ENCODE results near the gene UTS2R. TPM values are rescaled to one million over a fixed set of nuclear protein-coding genes. Genes with fewer than 3 reads are reported as not detected.

UTS2R gene
- total RNA-seq, 1 donor from 2014 or later, result not detected

GRCh38 chr17:82329683-82330321, 41.8 kb upstream of the UTS2R start:
- no peak overlapping the region for H3K27ac Mint-ChIP-seq
- H3K9me3 Mint-ChIP-seq, result no peaks in the 10 kb centered on the region
- H3K4me1 Mint-ChIP-seq (ENCODE audit: low read depth), result peaks cover 15% of the 10 kb centered on the region
- H3K4me3 Mint-ChIP-seq (ENCODE audit: low read depth), result no peak overlapping the region
- intact Hi-C loops (cut with micrococcal nuclease), result no loop called here
- DNase-seq (ENCODE audit: low spot score), result no peak
- peaks cover 3% of the 10 kb centered on the region for H3K36me3 Mint-ChIP-seq (ENCODE audit: low read depth)
- H3K27me3 Mint-ChIP-seq (ENCODE audit: low read depth), result peaks cover 8% of the 10 kb centered on the region

- no peak overlapping the region for H3K4me3 Mint-ChIP-seq (ENCODE audit: low read depth)
Measured at GRCh38 chr17:82330322-82331239, 41.0 kb upstream of the UTS2R start.

GRCh38 chr17:82331345-82331939, 40.1 kb upstream of the UTS2R start:
- Mint-ChIP-seq H3K36me3 (ENCODE audit: low read depth) (no peaks in the 10 kb centered on the region), H3K27ac (no peak overlapping the region), H3K9me3 (no peaks in the 10 kb centered on the region), H3K4me1 (ENCODE audit: low read depth) (peaks cover 22% of the 10 kb centered on the region), H3K27me3 (ENCODE audit: low read depth) (peaks cover 10% of the 10 kb centered on the region), H3K4me3 (ENCODE audit: low read depth) (no peak overlapping the region)
- intact Hi-C loops (cut with micrococcal nuclease), result no loop called here
- no peak for DNase-seq (ENCODE audit: low spot score)

More at GRCh38 chr17:82330322-82331239, 41.0 kb upstream of the UTS2R start:
- intact Hi-C loops (cut with micrococcal nuclease), result no loop called here
- DNase-seq (ENCODE audit: low spot score), result no peak
- H3K36me3 Mint-ChIP-seq (ENCODE audit: low read depth), result no peaks in the 10 kb centered on the region
- peaks cover 18% of the 10 kb centered on the region for H3K4me1 Mint-ChIP-seq (ENCODE audit: low read depth)
- H3K27ac Mint-ChIP-seq, result no peak overlapping the region
- H3K9me3 Mint-ChIP-seq, result no peaks in the 10 kb centered on the region
- H3K27me3 Mint-ChIP-seq (ENCODE audit: low read depth), result peaks cover 10% of the 10 kb centered on the region

GRCh38 chr17:82332669-82333278, 38.8 kb upstream of the UTS2R start:
- Mint-ChIP-seq H3K9me3 (no peaks in the 10 kb centered on the region), H3K27me3 (ENCODE audit: low read depth) (peaks cover 10% of the 10 kb centered on the region), H3K4me1 (ENCODE audit: low read depth) (peaks cover 22% of the 10 kb centered on the region), H3K27ac (no peak overlapping the region), H3K4me3 (ENCODE audit: low read depth) (peak overlapping the region; percentile 70), H3K36me3 (ENCODE audit: low read depth) (no peaks in the 10 kb centered on the region)
- DNase-seq (ENCODE audit: low spot score), result no peak
- intact Hi-C loops (cut with micrococcal nuclease), result no loop called here

GRCh38 chr17:82333279-82334171, 38.0 kb upstream of the UTS2R start, which contains the start of gene SECTM1:
Gene SECTM1 (minus strand): TSS chr17:82333766. CDS start chr17:82327240, 6,526 bp downstream.
- intact Hi-C loops (cut with micrococcal nuclease), result no loop called here

GRCh38 chr17:82334204-82334621, 37.4 kb upstream of the UTS2R start:
- no peaks in the 10 kb centered on the region for H3K36me3 Mint-ChIP-seq (ENCODE audit: low read depth)

More at GRCh38 chr17:82333279-82334171, 38.0 kb upstream of the UTS2R start, which contains the start of gene SECTM1:
- H3K27ac Mint-ChIP-seq, result no peak within 1 kb of the TSS
- H3K9me3 Mint-ChIP-seq, result no peaks in the 10 kb centered on the region
- peaks cover 22% of the 10 kb centered on the region for H3K4me1 Mint-ChIP-seq (ENCODE audit: low read depth)
- no peak for DNase-seq (ENCODE audit: low spot score)
- peak within 1 kb of the TSS; percentile 85 for H3K4me3 Mint-ChIP-seq (ENCODE audit: low read depth)
- peaks cover 10% of the 10 kb centered on the region for H3K27me3 Mint-ChIP-seq (ENCODE audit: low read depth)
- no peaks in the 10 kb centered on the region for H3K36me3 Mint-ChIP-seq (ENCODE audit: low read depth)

GRCh38 chr17:82334622-82335394, 36.8 kb upstream of the UTS2R start:
- no peak for DNase-seq (ENCODE audit: low spot score)

More at GRCh38 chr17:82334204-82334621, 37.4 kb upstream of the UTS2R start:
- intact Hi-C loops (cut with micrococcal nuclease), result no loop called here
- Mint-ChIP-seq H3K27ac (no peak overlapping the region), H3K4me3 (ENCODE audit: low read depth) (peak overlapping the region; percentile 85), H3K27me3 (ENCODE audit: low read depth) (peaks cover 10% of the 10 kb centered on the region), H3K4me1 (ENCODE audit: low read depth) (peaks cover 22% of the 10 kb centered on the region), H3K9me3 (no peaks in the 10 kb centered on the region)
- DNase-seq (ENCODE audit: low spot score), result no peak

GRCh38 chr17:82338858-82339633, 32.5 kb upstream of the UTS2R start:
- H3K9me3 Mint-ChIP-seq, result no peaks in the 10 kb centered on the region
- H3K36me3 Mint-ChIP-seq (ENCODE audit: low read depth), result no peaks in the 10 kb centered on the region
- no peak overlapping the region for H3K4me3 Mint-ChIP-seq (ENCODE audit: low read depth)
- no peak for DNase-seq (ENCODE audit: low spot score)
- intact Hi-C loops (cut with micrococcal nuclease), result no loop called here
- H3K27ac Mint-ChIP-seq, result no peak overlapping the region
- peaks cover 18% of the 10 kb centered on the region for H3K4me1 Mint-ChIP-seq (ENCODE audit: low read depth)
- peaks cover 4% of the 10 kb centered on the region for H3K27me3 Mint-ChIP-seq (ENCODE audit: low read depth)

More at GRCh38 chr17:82334622-82335394, 36.8 kb upstream of the UTS2R start:
- peak overlapping the region; percentile 85 for H3K4me3 Mint-ChIP-seq (ENCODE audit: low read depth)
- peaks cover 10% of the 10 kb centered on the region for H3K27me3 Mint-ChIP-seq (ENCODE audit: low read depth)
- no peaks in the 10 kb centered on the region for H3K9me3 Mint-ChIP-seq
- intact Hi-C loops (cut with micrococcal nuclease), result no loop called here
- no peaks in the 10 kb centered on the region for H3K36me3 Mint-ChIP-seq (ENCODE audit: low read depth)
- peak overlapping the region; percentile 84 for H3K27ac Mint-ChIP-seq
- H3K4me1 Mint-ChIP-seq (ENCODE audit: low read depth), result peaks cover 22% of the 10 kb centered on the region

GRCh38 chr17:82339634-82340580, 31.7 kb upstream of the UTS2R start:
- Mint-ChIP-seq H3K27ac (no peak overlapping the region), H3K4me1 (ENCODE audit: low read depth) (peaks cover 12% of the 10 kb centered on the region), H3K36me3 (ENCODE audit: low read depth) (no peaks in the 10 kb centered on the region), H3K9me3 (no peaks in the 10 kb centered on the region), H3K27me3 (ENCODE audit: low read depth) (peaks cover 3% of the 10 kb centered on the region), H3K4me3 (ENCODE audit: low read depth) (no peak overlapping the region)
- intact Hi-C loops (cut with micrococcal nuclease), result no loop called here
- no peak for DNase-seq (ENCODE audit: low spot score)
